ENCODE results near the gene SYS1. TPM values are rescaled to one million over a fixed set of nuclear protein-coding genes. Genes with fewer than 3 reads are reported as not detected.

Gene SYS1
- total and polyA plus RNA-seq, 2 experiments from 2014 or later, result 7.9 to 21.5 TPM

- Histone ChIP-seq H3K27ac (ENCODE audit: low read depth) (no peak overlapping the region), H3K4me2 (no peak overlapping the region), H3K4me3 (no peak overlapping the region), H3K9me2 (ENCODE audit: insufficient read depth) (no peaks in the 10 kb centered on the region), H3F3A (replicated peaks; ENCODE audit: low read depth) (no peaks in the 10 kb centered on the region), H3K36me3 (ENCODE audit: insufficient read depth) (no peaks in the 10 kb centered on the region), H3K27me3 (ENCODE audit: insufficient read depth) (no peaks in the 10 kb centered on the region), H4K20me1 (replicated peaks; ENCODE audit: insufficient read depth) (no peaks in the 10 kb centered on the region), H3K4me1 (ENCODE audit: insufficient read depth) (no peaks in the 10 kb centered on the region), H2AFZ (no peak overlapping the region), H3K79me2 (replicated peaks; ENCODE audit: insufficient read depth) (no peaks in the 10 kb centered on the region)
- Mint-ChIP-seq H3K27ac (no peak overlapping the region), H3K27me3 (ENCODE audit: insufficient read depth, low read depth, poor library complexity) (no peaks in the 10 kb centered on the region), H3K4me3 (no peak overlapping the region), H3K36me3 (ENCODE audit: low read depth) (no peaks in the 10 kb centered on the region), H3K4me1 (no peaks in the 10 kb centered on the region), H3K9me3 (no peaks in the 10 kb centered on the region)
- ATAC-seq, result no peak
- no peak for DNase-seq (ENCODE audit: low spot score)
- TF ChIP-seq ZNF462 (CRISPR knock-in tag; IDR thresholded peaks at IDR 0.05), result no peak
- no peak for TF ChIP-seq CREB1 (CRISPR knock-in tag; IDR thresholded peaks at IDR 0.05; ENCODE audit: low read depth)
- no peak for TF ChIP-seq EZH2phosphoT487 (IDR thresholded peaks at IDR 0.05; ENCODE audit: unreplicated experiment)
- TF ChIP-seq ZNF114 (CRISPR knock-in tag; IDR thresholded peaks at IDR 0.05), result no peak
- no peak for TF ChIP-seq EZH2 (IDR thresholded peaks at IDR 0.05; ENCODE audit: low read depth, unreplicated experiment)
- TF ChIP-seq NANOG (IDR thresholded peaks at IDR 0.05; ENCODE audit: borderline replicate concordance), result no peak
- no peak for TF ChIP-seq JUNB (IDR thresholded peaks at IDR 0.05; ENCODE audit: unreplicated experiment)
- no peak for TF ChIP-seq POLR2AphosphoS5 (IDR thresholded peaks at IDR 0.05; ENCODE audit: low read depth)
- no peak for TF ChIP-seq ETS1 (IDR thresholded peaks at IDR 0.05)
- TF ChIP-seq CTCF (conservative IDR thresholded peaks at IDR 0.05; ENCODE audit: low read depth in 2 of 2), result no peak
- TF ChIP-seq STAT1 (IDR thresholded peaks at IDR 0.05; ENCODE audit: unreplicated experiment), result no peak
- no peak for TF ChIP-seq REST (IDR thresholded peaks at IDR 0.05; ENCODE audit: unreplicated experiment)
Measured at GRCh38 chr20:45387274-45387673, 24.3 kb downstream of the SYS1 start.
